ENCODE measurements around the gene PCID2.

GRCh38 chr13:113129480-113129879, 79.0 kb downstream of the PCID2 start:
- TF ChIP-seq CTCF (IDR thresholded peaks at IDR 0.05; ENCODE audit: low read depth, low read length, poor library complexity, severe bottlenecking), result no peak
- no peak for TF ChIP-seq EZH2phosphoT487 (IDR thresholded peaks at IDR 0.05; ENCODE audit: borderline replicate concordance, low read length)

Data from DOHH2 (cell line).